ENCODE results near the gene CAPNS1. TPM values are rescaled to one million over a fixed set of nuclear protein-coding genes. Genes with fewer than 3 reads are reported as not detected.

CAPNS1 gene
- total and polyA plus RNA-seq, 3 donors from 2014 or later, result 147 to 957 (median 190) TPM

DNA sequence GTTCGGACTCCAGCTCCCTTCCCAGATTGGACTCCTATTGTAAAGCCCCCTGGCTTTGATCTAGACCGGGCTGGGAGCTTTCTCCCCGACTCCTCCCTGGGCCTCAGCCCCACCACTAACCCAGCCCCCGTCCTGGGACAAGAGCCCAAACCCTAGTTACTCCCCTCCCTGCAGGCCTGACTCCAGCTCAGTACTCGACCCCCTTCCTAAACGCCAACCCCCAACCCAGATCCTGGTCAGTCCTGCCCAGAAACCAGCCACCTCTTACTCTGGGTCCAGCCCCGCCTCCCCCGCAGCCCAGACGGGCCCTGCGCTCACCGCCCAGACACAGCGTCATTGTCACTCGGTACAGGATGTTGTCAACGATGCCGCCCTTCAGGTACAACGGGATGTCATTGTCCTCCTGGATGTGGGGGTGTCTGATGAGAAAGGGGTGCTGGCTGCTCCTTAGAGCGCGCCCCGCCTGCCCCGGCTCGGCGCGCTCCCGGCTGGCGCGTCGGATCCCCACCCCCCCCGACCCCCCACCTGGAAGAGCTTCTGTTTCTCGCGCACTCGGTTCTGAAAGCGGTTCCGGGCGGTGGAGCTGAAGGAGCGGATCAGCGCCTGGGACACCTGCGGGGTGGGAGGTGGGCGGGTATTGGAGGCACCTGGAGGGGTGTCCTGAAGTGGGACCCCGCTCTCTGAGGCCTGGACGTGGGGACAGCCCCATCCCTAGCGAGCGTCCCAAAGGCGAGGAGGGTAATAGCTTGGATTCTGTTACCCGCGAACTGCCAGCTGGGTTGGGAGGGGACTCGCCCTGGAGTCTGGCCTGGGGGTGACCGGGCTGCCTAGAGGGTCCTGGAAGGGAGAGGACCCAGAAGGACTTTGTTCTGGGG, 11.5 kb downstream of the CAPNS1 start:
- no peaks in the 10 kb centered on the region for H3K9me3 ChIP-seq
- H3K36me3 ChIP-seq (ENCODE audit: low read depth, missing control alignments), result no peaks in the 10 kb centered on the region
- peak overlapping the region; percentile 92 to 96 for H3K27ac ChIP-seq
- 18 to 22% methylated on average over 25 to 43 of the region's 47 CpGs for WGBS, 2 donors
- peak; percentile 41 for DNase-seq
- H3K4me3 ChIP-seq, result peak overlapping the region; percentile 61 to 72
- intact Hi-C loops (cut with DNase I; ENCODE audit: low total_unique reads), result no loop called here
- TF ChIP-seq, protein P1, sequence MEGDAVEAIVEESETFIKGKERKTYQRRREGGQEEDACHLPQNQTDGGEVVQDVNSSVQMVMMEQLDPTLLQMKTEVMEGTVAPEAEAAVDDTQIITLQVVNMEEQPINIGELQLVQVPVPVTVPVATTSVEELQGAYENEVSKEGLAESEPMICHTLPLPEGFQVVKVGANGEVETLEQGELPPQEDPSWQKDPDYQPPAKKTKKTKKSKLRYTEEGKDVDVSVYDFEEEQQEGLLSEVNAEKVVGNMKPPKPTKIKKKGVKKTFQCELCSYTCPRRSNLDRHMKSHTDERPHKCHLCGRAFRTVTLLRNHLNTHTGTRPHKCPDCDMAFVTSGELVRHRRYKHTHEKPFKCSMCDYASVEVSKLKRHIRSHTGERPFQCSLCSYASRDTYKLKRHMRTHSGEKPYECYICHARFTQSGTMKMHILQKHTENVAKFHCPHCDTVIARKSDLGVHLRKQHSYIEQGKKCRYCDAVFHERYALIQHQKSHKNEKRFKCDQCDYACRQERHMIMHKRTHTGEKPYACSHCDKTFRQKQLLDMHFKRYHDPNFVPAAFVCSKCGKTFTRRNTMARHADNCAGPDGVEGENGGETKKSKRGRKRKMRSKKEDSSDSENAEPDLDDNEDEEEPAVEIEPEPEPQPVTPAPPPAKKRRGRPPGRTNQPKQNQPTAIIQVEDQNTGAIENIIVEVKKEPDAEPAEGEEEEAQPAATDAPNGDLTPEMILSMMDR (IDR thresholded peaks at IDR 0.05), result no peak
- no peak for TF ChIP-seq POLR2A (IDR thresholded peaks at IDR 0.05)
- H3K27me3 ChIP-seq, result no peaks in the 10 kb centered on the region
- H3K4me1 ChIP-seq, result peaks cover 14% of the 10 kb centered on the region

DNA sequence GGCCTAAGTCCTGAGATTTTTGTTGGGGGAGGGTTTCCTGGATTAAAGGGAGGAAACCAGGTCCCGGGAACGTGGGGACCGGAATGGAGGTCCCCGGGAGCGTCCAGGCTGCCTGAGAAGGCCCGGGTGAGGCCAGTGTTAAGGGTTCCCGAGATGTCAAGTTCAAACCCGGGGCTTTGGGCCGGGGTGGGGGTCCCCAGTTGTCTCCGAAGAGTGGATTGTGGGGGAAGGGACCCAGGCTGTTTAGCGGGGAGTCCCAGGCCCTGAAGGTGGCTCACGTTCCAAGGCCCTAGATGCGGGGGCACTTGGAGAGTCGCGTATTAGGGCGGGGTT, 12.1 kb downstream of the CAPNS1 start:
- no peaks in the 10 kb centered on the region for H3K36me3 ChIP-seq (ENCODE audit: low read depth, missing control alignments)
- TF ChIP-seq POLR2A (IDR thresholded peaks at IDR 0.05), result no peak
- TF ChIP-seq, protein P1 (IDR thresholded peaks at IDR 0.05), result no peak
- no peak for DNase-seq
- peak overlapping the region; percentile 92 to 96 for H3K27ac ChIP-seq
- H3K4me3 ChIP-seq, result peak overlapping the region; percentile 61 to 72
- H3K4me1 ChIP-seq, result peaks cover 14% of the 10 kb centered on the region
- no peaks in the 10 kb centered on the region for H3K27me3 ChIP-seq
- 0 to 17% methylated on average over 7 to 16 of the region's 16 CpGs for WGBS, 2 donors
- intact Hi-C loops (cut with DNase I; ENCODE audit: low total_unique reads), result no loop called here
- H3K9me3 ChIP-seq, result no peaks in the 10 kb centered on the region

DNA sequence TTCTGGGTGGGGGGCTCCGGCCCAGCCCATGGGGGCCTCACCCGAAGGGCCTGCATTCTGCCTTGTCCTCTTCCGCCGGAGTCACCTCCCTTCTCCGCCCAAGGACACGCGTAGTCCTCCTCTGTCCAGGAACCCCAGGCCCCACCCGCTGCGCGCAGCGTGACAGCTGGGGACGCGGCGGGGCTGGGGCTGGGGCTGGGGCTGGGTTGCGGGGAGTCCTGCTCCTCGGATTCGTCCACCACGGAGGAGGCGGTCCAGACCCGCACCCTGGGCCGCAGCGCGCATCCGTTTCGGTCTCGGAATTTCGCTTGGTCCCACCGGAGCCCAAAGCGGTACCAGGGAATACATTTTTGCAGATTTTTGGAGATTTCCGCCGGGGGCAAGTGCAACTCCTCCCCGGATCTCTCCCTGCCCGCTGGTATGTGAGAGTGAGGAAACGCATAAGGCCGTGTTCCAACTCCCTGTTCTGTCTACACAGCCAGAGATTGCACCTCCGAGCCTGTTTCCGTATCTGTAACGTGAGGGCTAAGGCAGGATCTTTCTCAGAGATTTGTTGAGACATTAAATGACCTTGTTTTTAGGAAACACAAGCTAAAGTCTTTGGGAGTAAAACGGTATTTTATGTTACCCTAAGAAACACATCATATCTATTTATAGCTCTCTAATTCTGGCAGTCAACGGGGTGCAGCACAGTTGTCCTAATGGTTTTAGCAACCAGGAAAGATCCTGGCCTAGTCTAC, 12.7 kb downstream of the CAPNS1 start, which contains the start of gene COX7A1:
COX7A1 (minus strand) TSS at position 96 of the 740 bp plus-strand sequence; CDS start at position 56, 40 bp downstream.
- H3K4me1 ChIP-seq, result peaks cover 14% of the 10 kb centered on the region
- TF ChIP-seq POLR2A (IDR thresholded peaks at IDR 0.05), result no peak
- TF ChIP-seq, protein P1 (IDR thresholded peaks at IDR 0.05), result no peak
- WGBS, 2 donors, result 2 to 21% methylated on average over 14 to 27 of the region's 40 CpGs
- peak; percentile 77 for DNase-seq
- no peaks in the 10 kb centered on the region for H3K9me3 ChIP-seq
- no peaks in the 10 kb centered on the region for H3K27me3 ChIP-seq
- peak within 1 kb of the TSS; percentile 61 to 72 for H3K4me3 ChIP-seq
- peak within 1 kb of the TSS; percentile 92 to 96 for H3K27ac ChIP-seq
- intact Hi-C loops (cut with DNase I; ENCODE audit: low total_unique reads), result no loop called here
- no peaks in the 10 kb centered on the region for H3K36me3 ChIP-seq (ENCODE audit: low read depth, missing control alignments)

DNA sequence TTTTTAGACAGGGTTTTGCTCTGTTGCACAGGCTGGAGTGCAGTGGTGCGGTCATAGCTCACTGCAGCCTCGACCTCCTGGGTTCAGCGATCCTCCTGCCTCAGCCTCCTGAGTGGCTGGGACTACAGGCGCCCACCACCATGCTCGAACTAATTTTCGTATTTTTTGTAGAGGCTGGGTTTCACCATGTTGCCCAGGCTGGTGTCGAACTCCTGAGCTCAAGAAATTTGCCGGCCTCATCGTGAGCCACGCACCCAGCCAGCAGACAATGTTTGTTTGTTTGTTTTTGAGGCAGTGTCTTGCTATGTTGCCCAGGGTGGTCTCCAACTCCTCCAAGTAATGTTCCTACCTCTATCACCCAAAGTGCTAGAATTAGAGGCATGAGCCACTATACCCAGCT, 13.3 kb downstream of the CAPNS1 start:
- TF ChIP-seq, protein P1 (IDR thresholded peaks at IDR 0.05), result no peak
- no peak for TF ChIP-seq POLR2A (IDR thresholded peaks at IDR 0.05)
- Histone ChIP-seq H3K27ac (peak overlapping the region; percentile 92 to 96), H3K4me1 (peaks cover 14% of the 10 kb centered on the region), H3K9me3 (no peaks in the 10 kb centered on the region), H3K4me3 (peak overlapping the region in 1 of 2 donors; percentile 72), H3K36me3 (ENCODE audit: low read depth, missing control alignments) (no peaks in the 10 kb centered on the region), H3K27me3 (no peaks in the 10 kb centered on the region)
- 74 to 83% methylated on average over 10 of the region's 10 CpGs for WGBS, 2 donors
- intact Hi-C loops (cut with DNase I; ENCODE audit: low total_unique reads), result no loop called here
- no peak for DNase-seq
